Activated CD4-positive, alpha-beta T cell treated with anti-CD3 and anti-CD28 coated beads, Interleukin-2, amount 10 ng/mL, durations not matched to agents 24 days and 14 days (primary cell): ENCODE data around the gene NEMF. TPM values are rescaled to one million over a fixed set of nuclear protein-coding genes. Genes with fewer than 3 reads are reported as not detected.
A peak's percentile ranks its signal among the peaks of the same experiment; 100 is the strongest.
"Not testable (repeated sequence)": the region's sequence is repeated elsewhere in the genome, so short reads cannot be mapped to it uniquely, and the experiment has no call there.

Source experiments
- DNase-seq: peaks from one replicate; pipeline ENCODE4 v3.0.0; 2022
- H3K27ac Mint-ChIP-seq: one replicate; pipeline ENCODE4 v1.8.0; 2022; ENCODE audit warnings: mild to moderate bottlenecking, mixed read lengths
- H3K27me3 Mint-ChIP-seq: one replicate; pipeline ENCODE4 v1.8.0; 2022; ENCODE audit warnings: mixed read lengths
- H3K36me3 Mint-ChIP-seq: one replicate; pipeline ENCODE4 v1.8.0; 2022; ENCODE audit warnings: low read depth, mild to moderate bottlenecking, mixed read lengths
- H3K4me1 Mint-ChIP-seq: one replicate; pipeline ENCODE4 v1.8.0; 2021; ENCODE audit warnings: mixed read lengths
- H3K4me3 Mint-ChIP-seq: one replicate; pipeline ENCODE4 v1.8.0; 2022; ENCODE audit warnings: mild to moderate bottlenecking, moderate library complexity, mixed read lengths
- H3K9me3 Mint-ChIP-seq: one replicate; pipeline ENCODE4 v1.8.0; 2021; ENCODE audit warnings: mixed read lengths
- intact Hi-C: fragments of 100-400 bp; cut with micrococcal nuclease; formaldehyde crosslinking; loops from one replicate; pipeline ENCODE4 v1.15.1; 2023
- total RNA-seq: library from RNA; stranded (reverse); gene quantifications from 2 replicates; pipeline ENCODE4 v1.2.3, GENCODE V29; 2022

The NEMF gene, protein sequence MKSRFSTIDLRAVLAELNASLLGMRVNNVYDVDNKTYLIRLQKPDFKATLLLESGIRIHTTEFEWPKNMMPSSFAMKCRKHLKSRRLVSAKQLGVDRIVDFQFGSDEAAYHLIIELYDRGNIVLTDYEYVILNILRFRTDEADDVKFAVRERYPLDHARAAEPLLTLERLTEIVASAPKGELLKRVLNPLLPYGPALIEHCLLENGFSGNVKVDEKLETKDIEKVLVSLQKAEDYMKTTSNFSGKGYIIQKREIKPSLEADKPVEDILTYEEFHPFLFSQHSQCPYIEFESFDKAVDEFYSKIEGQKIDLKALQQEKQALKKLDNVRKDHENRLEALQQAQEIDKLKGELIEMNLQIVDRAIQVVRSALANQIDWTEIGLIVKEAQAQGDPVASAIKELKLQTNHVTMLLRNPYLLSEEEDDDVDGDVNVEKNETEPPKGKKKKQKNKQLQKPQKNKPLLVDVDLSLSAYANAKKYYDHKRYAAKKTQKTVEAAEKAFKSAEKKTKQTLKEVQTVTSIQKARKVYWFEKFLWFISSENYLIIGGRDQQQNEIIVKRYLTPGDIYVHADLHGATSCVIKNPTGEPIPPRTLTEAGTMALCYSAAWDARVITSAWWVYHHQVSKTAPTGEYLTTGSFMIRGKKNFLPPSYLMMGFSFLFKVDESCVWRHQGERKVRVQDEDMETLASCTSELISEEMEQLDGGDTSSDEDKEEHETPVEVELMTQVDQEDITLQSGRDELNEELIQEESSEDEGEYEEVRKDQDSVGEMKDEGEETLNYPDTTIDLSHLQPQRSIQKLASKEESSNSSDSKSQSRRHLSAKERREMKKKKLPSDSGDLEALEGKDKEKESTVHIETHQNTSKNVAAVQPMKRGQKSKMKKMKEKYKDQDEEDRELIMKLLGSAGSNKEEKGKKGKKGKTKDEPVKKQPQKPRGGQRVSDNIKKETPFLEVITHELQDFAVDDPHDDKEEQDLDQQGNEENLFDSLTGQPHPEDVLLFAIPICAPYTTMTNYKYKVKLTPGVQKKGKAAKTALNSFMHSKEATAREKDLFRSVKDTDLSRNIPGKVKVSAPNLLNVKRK
- total RNA-seq = 65.8 and 75.4 TPM in 2 replicates

DNA sequence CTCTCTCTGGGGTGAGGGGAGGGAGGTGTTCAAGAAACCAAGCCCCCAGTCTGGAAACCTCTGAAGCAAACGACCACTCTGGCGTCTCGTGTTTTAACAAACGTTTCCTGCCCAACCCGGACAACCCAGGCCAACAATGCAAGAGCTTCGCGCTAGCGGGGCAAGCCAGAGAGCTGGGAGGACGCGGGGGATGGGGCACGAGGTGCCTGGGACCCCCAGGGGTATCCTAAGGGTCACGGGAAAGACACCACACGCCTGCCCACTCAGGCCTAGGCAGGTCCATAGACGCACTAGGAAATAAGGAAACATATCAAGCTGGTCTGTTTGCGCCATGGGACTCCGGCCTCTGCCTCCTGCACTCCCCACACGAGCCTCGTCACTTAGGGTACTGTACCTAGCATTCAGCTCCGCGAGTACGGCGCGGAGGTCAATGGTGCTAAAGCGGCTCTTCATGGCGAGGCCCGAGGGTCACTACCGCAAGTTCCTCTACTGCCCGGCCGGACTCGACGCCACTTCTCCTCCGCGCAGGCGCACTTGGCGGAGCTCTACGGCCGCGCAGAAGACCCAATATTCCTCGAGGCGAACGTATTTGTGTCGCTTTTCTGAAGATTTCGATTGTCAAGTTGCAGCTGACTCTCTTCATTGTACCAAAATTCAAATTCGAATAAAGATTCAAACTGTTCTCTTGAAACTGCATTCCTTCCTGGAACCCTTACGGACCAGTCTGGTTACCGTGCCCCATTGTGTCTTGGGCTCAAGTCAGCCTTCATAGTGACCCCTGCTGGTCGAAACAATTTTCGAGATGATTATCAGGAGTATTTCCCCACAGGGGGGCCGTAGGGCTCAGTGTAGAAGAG lies at the start of gene NEMF:
TSS of gene NEMF (minus strand) at position 488 of the 857 bp plus-strand sequence. CDS start at position 453, 35 bp downstream.
- H3K36me3 Mint-ChIP-seq = peaks cover 23% of the 10 kb centered on the region
- peak within 1 kb of the TSS; percentile 93 for H3K4me3 Mint-ChIP-seq
- H3K27ac Mint-ChIP-seq = peak within 1 kb of the TSS; percentile 98
- no peaks in the 10 kb centered on the region for H3K27me3 Mint-ChIP-seq
- no peaks in the 10 kb centered on the region for H3K9me3 Mint-ChIP-seq
- peaks cover 34% of the 10 kb centered on the region for H3K4me1 Mint-ChIP-seq
- intact Hi-C loops = loop anchor here (1.0 to 5.0 kb wide), 5 partner anchors 10 to 253 kb away; partner anchors contain the start of genes DNAAF2, KLHDC2 and POLE2
- DNase-seq = peak; percentile 96

DNA sequence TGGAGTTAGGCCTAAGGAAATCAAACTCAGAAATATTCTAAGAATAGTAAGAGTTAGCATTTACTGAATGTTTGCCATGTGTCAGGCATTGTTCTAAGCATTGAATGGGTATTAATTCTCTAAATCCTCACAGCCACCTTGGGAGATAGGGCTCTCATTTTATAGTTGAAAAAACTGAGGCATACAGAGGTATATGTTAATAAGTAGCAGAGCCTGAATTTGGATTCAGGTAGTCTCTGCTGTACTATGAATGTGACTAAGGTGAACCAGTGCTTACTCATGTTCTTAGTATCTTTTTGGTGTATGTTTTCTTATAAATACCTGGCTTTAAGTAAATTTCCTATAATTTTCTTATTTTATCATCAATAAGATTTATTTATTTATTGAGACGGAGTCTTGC lies 48.4 kb upstream of the NEMF start:
- no peak overlapping the region for H3K27ac Mint-ChIP-seq
- H3K4me1 Mint-ChIP-seq = peaks cover 34% of the 10 kb centered on the region
- intact Hi-C loops = no loop called here
- no peak overlapping the region for H3K4me3 Mint-ChIP-seq
- peaks cover 29% of the 10 kb centered on the region for H3K36me3 Mint-ChIP-seq
- no peak for DNase-seq
- H3K27me3 Mint-ChIP-seq = no peaks in the 10 kb centered on the region
- no peaks in the 10 kb centered on the region for H3K9me3 Mint-ChIP-seq

DNA sequence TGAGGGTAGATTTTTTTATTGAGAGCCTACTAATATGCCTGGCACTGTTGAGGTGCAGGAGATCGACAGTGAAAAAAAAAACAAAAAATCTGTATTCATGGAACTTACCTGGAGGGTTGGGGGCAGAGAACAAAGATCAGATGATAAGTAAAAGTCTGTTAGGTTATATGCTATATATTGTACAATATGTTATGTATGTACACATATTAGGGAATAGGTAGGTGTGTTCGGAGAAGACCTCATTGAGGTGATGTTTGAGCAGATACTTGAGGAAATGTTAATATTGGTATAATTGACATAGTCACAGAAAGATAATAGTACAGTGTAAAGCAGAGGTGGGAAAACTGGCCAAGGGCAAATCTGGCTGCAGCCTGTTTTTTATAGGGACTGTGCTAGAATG lies 45.9 kb upstream of the NEMF start:
- H3K4me3 Mint-ChIP-seq = peak overlapping the region; percentile 96
- peak overlapping the region; percentile 98 for H3K27ac Mint-ChIP-seq
- H3K36me3 Mint-ChIP-seq = peaks cover 50% of the 10 kb centered on the region
- H3K27me3 Mint-ChIP-seq = no peaks in the 10 kb centered on the region
- peaks cover 28% of the 10 kb centered on the region for H3K4me1 Mint-ChIP-seq
- no peak for DNase-seq
- intact Hi-C loops = loop anchor here (2.0 to 5.0 kb wide), 2 partner anchors 48 to 1969 kb away; no protein-coding TSS in a partner anchor
- no peaks in the 10 kb centered on the region for H3K9me3 Mint-ChIP-seq

DNA sequence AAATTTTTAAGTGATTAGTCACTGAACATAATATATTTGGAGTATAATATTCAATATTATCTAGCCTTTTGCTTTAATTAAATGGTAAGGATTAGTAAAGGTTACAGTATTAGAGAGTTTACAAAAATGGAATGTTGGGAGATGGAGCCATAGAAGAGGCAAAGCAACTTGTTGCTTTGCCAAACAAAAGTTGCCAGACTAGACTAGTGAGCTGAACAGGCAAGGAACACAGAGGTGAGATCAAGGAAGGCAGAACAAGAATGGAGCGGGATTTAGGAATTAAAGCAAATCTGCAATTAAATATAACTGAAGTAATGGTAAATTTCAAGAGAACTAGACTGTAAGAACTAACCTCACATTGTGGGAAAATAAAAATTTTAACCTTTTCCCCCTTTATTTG lies 45.4 kb upstream of the NEMF start:
- no peaks in the 10 kb centered on the region for H3K9me3 Mint-ChIP-seq
- peaks cover 51% of the 10 kb centered on the region for H3K36me3 Mint-ChIP-seq
- H3K27me3 Mint-ChIP-seq = no peaks in the 10 kb centered on the region
- intact Hi-C loops = loop anchor here (2.0 to 5.0 kb wide), 2 partner anchors 49 to 1969 kb away; no protein-coding TSS in a partner anchor
- H3K4me1 Mint-ChIP-seq = peaks cover 28% of the 10 kb centered on the region
- peak overlapping the region; percentile 98 for H3K27ac Mint-ChIP-seq
- DNase-seq = no peak
- H3K4me3 Mint-ChIP-seq = peak overlapping the region; percentile 96

DNA sequence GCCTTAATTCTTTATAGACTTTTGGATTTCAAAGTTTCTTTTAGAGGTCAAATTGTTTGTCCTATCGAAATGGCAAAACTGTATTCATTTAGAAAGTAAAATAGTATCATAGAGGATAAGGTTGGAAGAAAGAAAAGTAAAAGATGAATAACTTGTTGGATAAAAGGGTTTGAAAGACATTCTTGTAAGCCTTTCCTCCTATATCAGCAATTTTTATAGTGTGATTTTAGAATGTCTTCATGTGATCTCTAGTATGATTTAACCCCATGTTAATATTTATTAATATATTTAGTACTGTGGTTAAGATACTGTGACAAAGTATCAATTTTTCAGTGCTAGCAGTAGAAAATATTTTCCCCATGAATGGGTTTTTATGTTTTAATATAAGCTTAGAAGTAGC lies 44.8 kb upstream of the NEMF start:
- Mint-ChIP-seq H3K4me1 (peaks cover 27% of the 10 kb centered on the region), H3K36me3 (peaks cover 53% of the 10 kb centered on the region), H3K27me3 (no peaks in the 10 kb centered on the region), H3K9me3 (no peaks in the 10 kb centered on the region), H3K4me3 (peak overlapping the region; percentile 96), H3K27ac (peak overlapping the region; percentile 100)
- no peak for DNase-seq
- intact Hi-C loops = loop anchor here (5.0 kb wide), 1 partner anchor 1970 kb away; no protein-coding TSS in a partner anchor

DNA sequence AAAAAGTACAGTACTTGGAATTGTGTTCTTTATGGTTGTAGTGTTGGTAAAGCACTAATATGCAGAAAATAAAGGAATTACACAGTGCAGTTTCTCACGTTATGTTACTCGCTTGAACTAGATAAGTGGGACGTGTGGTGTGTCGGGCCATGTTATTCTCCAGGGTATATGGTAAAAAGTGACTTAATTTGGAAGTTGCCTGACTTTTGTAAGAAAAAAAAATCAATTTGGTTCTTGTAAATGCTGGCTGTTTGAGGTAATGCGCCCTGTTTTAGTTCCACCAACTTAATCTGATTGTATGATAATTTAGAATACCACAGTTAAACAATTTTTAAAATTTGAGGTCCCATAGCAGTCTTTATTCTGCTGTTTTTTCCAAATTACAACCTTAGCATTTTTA lies 44.4 kb upstream of the NEMF start:
- Mint-ChIP-seq H3K4me3 (peak overlapping the region; percentile 96), H3K36me3 (peaks cover 55% of the 10 kb centered on the region), H3K9me3 (no peaks in the 10 kb centered on the region), H3K4me1 (peaks cover 28% of the 10 kb centered on the region), H3K27ac (peak overlapping the region; percentile 100), H3K27me3 (no peaks in the 10 kb centered on the region)
- no peak for DNase-seq
- intact Hi-C loops = loop anchor here (5.0 kb wide), 1 partner anchor 1970 kb away; no protein-coding TSS in a partner anchor

DNA sequence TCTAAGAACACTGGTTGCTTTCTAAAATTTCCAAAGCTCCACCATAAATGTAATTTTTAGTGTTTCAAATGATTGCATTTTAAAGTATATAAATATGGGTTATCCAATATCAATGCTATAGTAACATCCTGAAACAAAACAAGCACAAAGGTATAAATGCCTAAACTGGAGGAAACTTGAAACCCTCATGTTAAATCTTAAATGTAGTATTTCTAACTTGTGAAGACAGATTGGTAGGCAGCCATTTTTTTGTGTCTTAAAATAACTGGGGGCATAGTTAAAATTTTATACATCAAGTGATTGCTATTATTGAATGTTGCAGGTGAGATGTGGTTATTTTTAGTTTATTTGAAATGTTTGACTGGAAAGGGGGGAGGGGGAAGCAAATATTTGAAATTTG lies 43.7 kb upstream of the NEMF start:
- peaks cover 33% of the 10 kb centered on the region for H3K4me1 Mint-ChIP-seq
- intact Hi-C loops = loop anchor here (5.0 kb wide), 1 partner anchor 1971 kb away; no protein-coding TSS in a partner anchor
- peaks cover 57% of the 10 kb centered on the region for H3K36me3 Mint-ChIP-seq
- H3K27me3 Mint-ChIP-seq, H3K9me3 Mint-ChIP-seq, DNase-seq: not testable (repeated sequence)
- peak overlapping the region; percentile 100 for H3K27ac Mint-ChIP-seq
- H3K4me3 Mint-ChIP-seq = peak overlapping the region; percentile 96

DNA sequence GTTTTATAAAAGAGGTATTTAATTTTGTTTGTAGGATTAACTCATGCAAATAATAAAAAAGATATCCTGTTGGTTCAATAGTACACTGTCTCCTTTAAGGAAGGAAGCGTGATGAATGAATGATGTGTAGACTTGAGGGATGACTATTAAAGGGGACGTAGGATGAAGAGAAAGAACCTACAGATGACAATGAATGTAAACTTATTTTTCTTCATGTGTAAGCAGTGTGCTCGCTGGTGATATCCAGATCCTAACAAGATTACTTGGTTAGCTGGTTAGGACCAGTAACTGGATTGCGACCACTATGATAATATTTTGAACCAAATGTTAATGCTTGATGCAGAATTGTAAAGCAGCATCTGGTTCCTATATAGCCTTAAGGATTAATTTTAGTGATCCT lies 42.9 kb upstream of the NEMF start:
- Mint-ChIP-seq H3K9me3 (no peaks in the 10 kb centered on the region), H3K27me3 (no peaks in the 10 kb centered on the region), H3K27ac (peak overlapping the region; percentile 100), H3K4me1 (peaks cover 36% of the 10 kb centered on the region), H3K4me3 (peak overlapping the region; percentile 96), H3K36me3 (peaks cover 61% of the 10 kb centered on the region)
- no peak for DNase-seq
- intact Hi-C loops = loop anchor here (5.0 kb wide), 1 partner anchor 1972 kb away; no protein-coding TSS in a partner anchor

DNA sequence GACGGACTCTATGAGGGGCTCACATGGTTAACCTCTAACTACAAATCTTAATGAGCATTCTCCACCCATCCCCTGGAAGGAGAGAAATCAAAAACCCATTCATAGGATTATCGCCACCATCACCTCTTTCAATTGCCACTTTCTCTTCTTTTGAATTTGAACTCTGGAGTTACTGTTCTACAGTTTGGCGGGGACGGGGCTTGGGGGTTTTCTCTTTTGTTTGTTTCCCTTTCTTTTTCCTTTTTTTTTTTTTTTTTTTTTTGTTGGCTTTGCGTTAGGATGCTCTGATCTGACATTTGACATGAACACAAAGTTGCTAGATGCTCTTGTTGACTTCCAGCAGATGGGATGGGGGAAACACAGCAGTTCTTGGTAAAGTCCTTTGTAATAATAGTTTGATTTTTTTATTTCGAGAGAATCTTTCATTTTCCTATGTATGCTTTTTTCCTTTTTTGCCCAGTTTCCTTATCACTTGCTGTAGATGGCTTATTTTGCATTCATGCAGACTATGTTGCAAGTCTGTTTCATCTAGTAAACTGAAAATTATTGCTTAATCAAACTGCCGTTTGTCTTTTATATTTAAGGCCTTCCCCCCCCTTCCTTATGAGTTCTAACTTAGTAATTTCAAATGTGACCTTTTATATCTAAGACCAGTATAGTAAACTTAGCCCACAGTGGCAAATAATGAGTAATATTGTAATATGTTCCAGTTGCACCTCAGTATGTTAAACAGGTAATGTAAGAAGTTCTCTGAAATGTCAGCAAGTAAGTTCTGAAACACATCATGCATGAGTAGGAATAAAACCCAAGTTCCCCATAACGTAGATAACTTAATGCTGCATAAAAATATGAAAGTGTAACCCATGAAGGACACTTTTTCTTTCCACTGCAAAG lies 41.9 kb upstream of the NEMF start:
- not testable (repeated sequence) for H3K9me3 Mint-ChIP-seq, H3K27me3 Mint-ChIP-seq, DNase-seq
- Mint-ChIP-seq H3K4me3 (peak overlapping the region; percentile 96), H3K4me1 (peaks cover 32% of the 10 kb centered on the region), H3K36me3 (peaks cover 60% of the 10 kb centered on the region), H3K27ac (peak overlapping the region; percentile 100)
- intact Hi-C loops = loop anchor here (1.0 to 5.0 kb wide), 2 partner anchors 90 to 1973 kb away; no protein-coding TSS in a partner anchor

DNA sequence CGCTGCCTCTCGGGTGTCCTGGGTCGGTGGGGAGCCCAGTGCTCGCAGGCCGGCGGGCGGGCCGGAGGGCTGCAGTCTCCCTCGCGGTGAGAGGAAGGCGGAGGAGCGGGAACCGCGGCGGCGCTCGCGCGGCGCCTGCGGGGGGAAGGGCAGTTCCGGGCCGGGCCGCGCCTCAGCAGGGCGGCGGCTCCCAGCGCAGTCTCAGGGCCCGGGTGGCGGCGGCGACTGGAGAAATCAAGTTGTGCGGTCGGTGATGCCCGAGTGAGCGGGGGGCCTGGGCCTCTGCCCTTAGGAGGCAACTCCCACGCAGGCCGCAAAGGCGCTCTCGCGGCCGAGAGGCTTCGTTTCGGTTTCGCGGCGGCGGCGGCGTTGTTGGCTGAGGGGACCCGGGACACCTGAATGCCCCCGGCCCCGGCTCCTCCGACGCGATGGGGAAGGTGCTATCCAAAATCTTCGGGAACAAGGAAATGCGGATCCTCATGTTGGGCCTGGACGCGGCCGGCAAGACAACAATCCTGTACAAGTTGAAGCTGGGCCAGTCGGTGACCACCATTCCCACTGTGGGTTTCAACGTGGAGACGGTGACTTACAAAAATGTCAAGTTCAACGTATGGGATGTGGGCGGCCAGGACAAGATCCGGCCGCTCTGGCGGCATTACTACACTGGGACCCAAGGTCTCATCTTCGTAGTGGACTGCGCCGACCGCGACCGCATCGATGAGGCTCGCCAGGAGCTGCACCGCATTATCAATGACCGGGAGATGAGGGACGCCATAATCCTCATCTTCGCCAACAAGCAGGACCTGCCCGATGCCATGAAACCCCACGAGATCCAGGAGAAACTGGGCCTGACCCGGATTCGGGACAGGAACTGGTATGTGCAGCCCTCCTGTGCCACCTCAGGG lies 41.0 kb upstream of the NEMF start:
- peak; percentile 94 for DNase-seq
- peak overlapping the region; percentile 100 for H3K27ac Mint-ChIP-seq
- peaks cover 29% of the 10 kb centered on the region for H3K4me1 Mint-ChIP-seq
- H3K4me3 Mint-ChIP-seq = peak overlapping the region; percentile 96
- H3K9me3 Mint-ChIP-seq = no peaks in the 10 kb centered on the region
- H3K27me3 Mint-ChIP-seq = no peaks in the 10 kb centered on the region
- H3K36me3 Mint-ChIP-seq = peaks cover 59% of the 10 kb centered on the region
- intact Hi-C loops = loop anchor here (1.0 to 2.0 kb wide), 3 partner anchors 30 to 337 kb away; partner anchors contain the start of gene SOS2
